Stomach smooth muscle (tissue), 2 donors: ENCODE measurements around the gene TTC24.

Experiments
- H3K27ac ChIP-seq: one replicate; pipeline ENCODE4 v1.7.0; 2013; ENCODE audit warnings: mild to moderate bottlenecking, low read length, inconsistent platforms
- H3K27me3 ChIP-seq, 2 donors: one replicate each; pipeline ENCODE4 v1.7.0; 2013; ENCODE audit warnings: low read length in 2 of 2; ENCODE audit not compliant: insufficient read depth in 2 of 2, control insufficient read depth in 1 of 2
- H3K36me3 ChIP-seq, 2 donors: one replicate each; pipeline ENCODE4 v1.7.0; 2013; ENCODE audit warnings: low read length in 2 of 2; ENCODE audit not compliant: control insufficient read depth in 2 of 2, insufficient read depth in 2 of 2
- H3K4me1 ChIP-seq: one replicate; pipeline ENCODE4 v1.7.0; 2013; ENCODE audit warnings: low read length; ENCODE audit not compliant: control insufficient read depth, insufficient read depth
- H3K4me3 ChIP-seq, 2 donors: one replicate each; pipeline ENCODE4 v1.7.0; 2013; ENCODE audit warnings: low read length in 2 of 2
- H3K9ac ChIP-seq, 2 donors: one replicate each; pipeline ENCODE4 v1.7.0; 2013; ENCODE audit warnings: low read length in 2 of 2, mild to moderate bottlenecking in 1 of 2
- H3K9me3 ChIP-seq, 2 donors: one replicate each; pipeline ENCODE4 v1.7.0; 2013; ENCODE audit warnings: low read length in 2 of 2; ENCODE audit not compliant: control insufficient read depth in 2 of 2
- donor health status: healthy.
- donor health status: Pancreatic carcinoma.

The TTC24 gene

GRCh38 chr1:156571919-156572662, 7.4 kb upstream of the TTC24 start, which contains the start of gene IQGAP3:
Gene IQGAP3 (minus strand): TSS chr1:156572565. CDS start chr1:156572529, 36 bp downstream.
- H3K36me3 ChIP-seq = no peaks in the 10 kb centered on the region
- peak within 1 kb of the TSS; percentile 53 to 74 for H3K4me3 ChIP-seq
- peaks cover 13% of the 10 kb centered on the region for H3K4me1 ChIP-seq
- H3K27me3 ChIP-seq = peaks cover 0 to 5% of the 10 kb centered on the region in 2 donors
- H3K27ac ChIP-seq = no peak within 1 kb of the TSS
- no peaks in the 10 kb centered on the region for H3K9me3 ChIP-seq
- peak within 1 kb of the TSS; percentile 29 to 55 for H3K9ac ChIP-seq

GRCh38 chr1:156572663-156573018, 6.9 kb upstream of the TTC24 start:
- Histone ChIP-seq H3K9ac (no peak overlapping the region), H3K27ac (no peak overlapping the region), H3K9me3 (no peaks in the 10 kb centered on the region), H3K36me3 (no peaks in the 10 kb centered on the region), H3K27me3 (peaks cover 0 to 5% of the 10 kb centered on the region in 2 donors), H3K4me3 (peak overlapping the region; percentile 53 to 74), H3K4me1 (peaks cover 13% of the 10 kb centered on the region)

GRCh38 chr1:156574039-156574633, 5.4 kb upstream of the TTC24 start:
- H3K9me3 ChIP-seq = no peaks in the 10 kb centered on the region
- peaks cover 0 to 5% of the 10 kb centered on the region in 2 donors for H3K27me3 ChIP-seq
- no peak overlapping the region for H3K27ac ChIP-seq
- H3K4me1 ChIP-seq = peaks cover 13% of the 10 kb centered on the region
- no peak overlapping the region for H3K4me3 ChIP-seq
- no peaks in the 10 kb centered on the region for H3K36me3 ChIP-seq
- no peak overlapping the region for H3K9ac ChIP-seq

- Histone ChIP-seq H3K36me3 (no peaks in the 10 kb centered on the region), H3K4me1 (peaks cover 3% of the 10 kb centered on the region), H3K4me3 (no peak overlapping the region), H3K9me3 (no peaks in the 10 kb centered on the region), H3K27me3 (no peaks in the 10 kb centered on the region), H3K27ac (no peak overlapping the region), H3K9ac (no peak overlapping the region)
These were observed 2.0 kb upstream of the TTC24 start for GRCh38 chr1:156577550-156577949.

- Histone ChIP-seq H3K36me3 (no peaks in the 10 kb centered on the region), H3K27ac (no peak overlapping the region), H3K9ac (no peak overlapping the region), H3K27me3 (no peaks in the 10 kb centered on the region), H3K4me3 (no peak overlapping the region), H3K4me1 (no peaks in the 10 kb centered on the region), H3K9me3 (no peaks in the 10 kb centered on the region)
These were observed 1.5 kb upstream of the TTC24 start for GRCh38 chr1:156578055-156578454.

- H3K4me3 ChIP-seq = no peak overlapping the region
- peaks cover 3% of the 10 kb centered on the region for H3K4me1 ChIP-seq
- H3K9ac ChIP-seq = no peak overlapping the region
- H3K36me3 ChIP-seq = no peaks in the 10 kb centered on the region
- H3K27me3 ChIP-seq = no peaks in the 10 kb centered on the region
- no peaks in the 10 kb centered on the region for H3K9me3 ChIP-seq
- H3K27ac ChIP-seq = no peak overlapping the region
These were observed 2.3 kb downstream of the TTC24 start for GRCh38 chr1:156581661-156582387.

- no peaks in the 10 kb centered on the region for H3K9me3 ChIP-seq
- H3K4me3 ChIP-seq = no peak overlapping the region
- no peak overlapping the region for H3K9ac ChIP-seq
- H3K27ac ChIP-seq = no peak overlapping the region
- H3K27me3 ChIP-seq = no peaks in the 10 kb centered on the region
- peaks cover 3% of the 10 kb centered on the region for H3K4me1 ChIP-seq
- no peaks in the 10 kb centered on the region for H3K36me3 ChIP-seq
These were observed 3.0 kb downstream of the TTC24 start for GRCh38 chr1:156582388-156583017.

- Histone ChIP-seq H3K4me3 (no peak overlapping the region), H3K4me1 (peaks cover 3% of the 10 kb centered on the region), H3K9ac (no peak overlapping the region), H3K9me3 (no peaks in the 10 kb centered on the region), H3K36me3 (no peaks in the 10 kb centered on the region), H3K27ac (no peak overlapping the region), H3K27me3 (no peaks in the 10 kb centered on the region)
These were observed 4.5 kb downstream of the TTC24 start for GRCh38 chr1:156583821-156584622.

- Histone ChIP-seq H3K9me3 (no peaks in the 10 kb centered on the region), H3K4me1 (peaks cover 3% of the 10 kb centered on the region), H3K36me3 (no peaks in the 10 kb centered on the region), H3K27me3 (no peaks in the 10 kb centered on the region), H3K4me3 (no peak overlapping the region), H3K27ac (no peak overlapping the region), H3K9ac (no peak overlapping the region)
These were observed 5.3 kb downstream of the TTC24 start for GRCh38 chr1:156584813-156585212.

- Histone ChIP-seq H3K36me3 (no peaks in the 10 kb centered on the region), H3K4me1 (peaks cover 7% of the 10 kb centered on the region), H3K27me3 (no peaks in the 10 kb centered on the region), H3K9me3 (no peaks in the 10 kb centered on the region), H3K4me3 (no peak overlapping the region), H3K9ac (no peak overlapping the region), H3K27ac (no peak overlapping the region)
These were observed 6.8 kb downstream of the TTC24 start for GRCh38 chr1:156586323-156586722.
